Hematopoietic multipotent progenitor cell treated with erythropoietin and hydrocortisone succinate and interleukin-3 and kit ligand, for 17 days (in vitro differentiated cells): ENCODE results near the gene BSDC1.
"Not testable (repeated sequence)": the region's sequence is repeated elsewhere in the genome, so short reads cannot be mapped to it uniquely, and the experiment has no call there.

Experiments
- DNase-seq: peaks from one replicate; pipeline ENCODE4 v3.0.0-alpha.2; 2015; ENCODE audit warnings: low spot score

The BSDC1 gene

DNA sequence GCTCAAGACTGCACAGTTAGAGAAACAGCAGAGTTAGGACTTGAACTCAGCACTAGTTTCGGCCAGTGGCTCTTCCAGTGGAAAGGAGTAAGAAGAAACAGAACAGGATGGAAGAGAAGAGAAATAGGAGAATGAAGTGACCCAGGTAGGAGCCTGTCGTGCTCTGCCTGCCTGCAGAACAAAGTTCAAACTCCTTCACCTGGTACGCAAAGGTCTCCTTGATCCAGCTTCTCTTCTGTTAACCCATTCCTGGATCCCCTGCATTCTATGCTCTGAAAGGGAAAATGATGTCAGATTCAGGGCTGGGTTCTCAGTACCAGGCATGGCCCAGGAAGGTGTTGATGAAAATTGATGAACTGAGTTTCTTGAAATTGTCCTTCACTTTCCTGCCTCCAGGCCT lies 35.8 kb downstream of the BSDC1 start:
- no peak for DNase-seq

DNA sequence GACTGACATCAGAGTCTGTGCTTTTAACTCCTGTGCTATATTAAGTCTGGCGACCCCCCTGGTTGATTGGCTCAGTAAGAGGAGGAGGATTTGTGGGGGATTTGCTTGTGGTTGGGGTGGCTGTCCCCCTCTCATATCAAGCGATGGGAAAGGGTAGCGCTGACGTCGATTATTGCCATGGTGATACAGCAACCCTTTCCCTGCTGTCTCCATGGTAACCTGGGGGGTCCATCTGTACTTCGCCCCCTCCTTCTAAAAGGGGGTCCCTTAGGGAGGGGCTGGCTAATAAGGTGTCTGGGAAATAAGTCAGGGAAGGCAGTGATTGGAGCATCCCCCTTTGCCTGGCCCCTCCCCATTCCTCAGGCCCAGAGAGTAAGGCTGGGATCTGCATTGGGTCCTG lies 36.6 kb downstream of the BSDC1 start:
- no peak for DNase-seq

DNA sequence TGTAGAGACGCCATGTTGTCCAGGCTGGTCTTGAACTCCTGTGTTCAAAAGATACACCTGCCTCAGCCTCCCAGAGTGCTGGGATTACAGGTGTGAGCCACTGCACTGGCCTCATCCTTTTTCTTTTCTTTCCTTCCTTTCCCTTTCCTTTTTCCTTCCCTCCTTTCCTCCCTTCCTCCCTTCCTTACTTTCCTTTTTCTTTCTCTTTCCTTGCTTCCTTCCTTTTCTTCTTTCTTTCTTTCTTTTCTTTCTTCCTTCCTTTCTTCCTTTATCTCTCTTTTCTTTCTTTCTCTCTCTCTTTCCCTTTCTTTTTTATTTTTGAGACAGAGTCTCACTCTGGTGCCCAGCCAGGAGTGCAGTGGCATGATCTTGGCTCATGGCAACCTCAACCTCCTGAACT lies 37.8 kb downstream of the BSDC1 start:
- DNase-seq = no peak

DNA sequence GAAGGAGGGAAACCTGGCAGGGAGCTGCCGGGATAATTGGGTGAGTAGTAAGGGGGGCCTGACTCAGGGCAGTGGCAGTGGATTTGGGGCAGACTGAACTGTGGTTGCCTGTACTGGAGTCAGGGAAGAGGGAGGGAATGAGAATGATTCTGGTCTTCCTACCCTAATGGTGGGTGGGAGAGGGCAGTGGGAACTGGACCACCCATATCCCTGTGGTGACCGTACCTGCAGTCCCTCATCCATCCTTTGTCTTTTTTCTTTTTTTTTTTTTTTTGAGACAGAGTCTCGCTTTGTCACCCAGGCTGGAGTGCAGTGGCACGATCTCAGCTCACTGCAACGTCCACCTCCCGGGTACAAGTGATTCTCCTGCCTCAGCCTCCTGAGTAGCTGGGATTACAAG lies 38.5 kb downstream of the BSDC1 start:
- not testable (repeated sequence) for DNase-seq

DNA sequence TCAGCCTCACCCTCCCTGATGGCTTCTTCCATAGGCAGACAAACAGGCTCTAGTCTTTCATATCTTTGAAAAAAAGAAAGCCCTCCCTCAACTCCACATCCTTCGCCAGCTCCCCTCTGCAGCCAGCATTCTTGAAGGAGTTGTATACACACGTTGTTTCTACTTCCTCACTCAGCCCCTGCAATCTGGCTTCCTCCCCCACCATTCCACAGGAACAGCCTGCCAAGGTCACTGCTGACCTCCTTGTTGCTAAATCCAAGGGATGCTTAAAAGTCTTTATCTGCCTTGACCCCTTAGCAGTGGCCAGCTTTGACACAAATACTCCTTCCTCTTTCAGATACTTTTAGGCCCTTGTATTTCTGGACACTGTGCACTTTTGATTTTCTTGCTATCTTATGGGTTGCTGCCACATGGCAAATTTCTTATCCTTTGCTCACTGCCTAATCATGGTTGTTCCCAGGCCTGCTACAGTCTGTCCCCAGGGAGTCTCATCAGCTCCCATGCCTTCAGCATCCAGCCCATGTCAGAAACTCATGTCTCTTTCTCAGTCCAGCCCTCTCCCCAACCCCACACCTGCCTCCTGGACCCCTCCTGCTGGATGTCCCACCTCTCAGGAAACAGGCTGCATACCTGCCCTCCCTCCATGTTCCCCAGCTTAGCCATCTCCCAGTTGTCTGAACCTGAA lies 40.2 kb downstream of the BSDC1 start:
- no peak for DNase-seq

DNA sequence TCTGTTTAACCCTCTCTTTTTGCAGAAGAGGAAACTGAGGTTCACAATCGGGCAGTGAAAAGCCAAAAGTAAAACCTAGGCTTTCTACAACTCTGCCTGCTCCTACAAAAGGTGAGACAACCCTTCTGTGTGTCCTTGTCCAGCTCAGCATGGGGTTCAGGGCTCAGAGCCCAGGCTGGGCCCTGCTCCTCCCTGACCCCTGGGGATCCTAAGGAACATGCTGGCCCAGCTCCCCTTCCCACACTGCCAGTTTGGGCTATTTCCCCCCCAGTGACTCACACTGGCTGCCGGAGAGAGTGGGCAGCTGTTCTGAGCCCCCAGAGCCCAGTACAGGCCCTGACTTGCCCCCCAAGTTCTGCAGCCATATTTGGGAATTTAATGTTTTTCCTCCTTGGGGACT lies 40.8 kb downstream of the BSDC1 start:
- no peak for DNase-seq

DNA sequence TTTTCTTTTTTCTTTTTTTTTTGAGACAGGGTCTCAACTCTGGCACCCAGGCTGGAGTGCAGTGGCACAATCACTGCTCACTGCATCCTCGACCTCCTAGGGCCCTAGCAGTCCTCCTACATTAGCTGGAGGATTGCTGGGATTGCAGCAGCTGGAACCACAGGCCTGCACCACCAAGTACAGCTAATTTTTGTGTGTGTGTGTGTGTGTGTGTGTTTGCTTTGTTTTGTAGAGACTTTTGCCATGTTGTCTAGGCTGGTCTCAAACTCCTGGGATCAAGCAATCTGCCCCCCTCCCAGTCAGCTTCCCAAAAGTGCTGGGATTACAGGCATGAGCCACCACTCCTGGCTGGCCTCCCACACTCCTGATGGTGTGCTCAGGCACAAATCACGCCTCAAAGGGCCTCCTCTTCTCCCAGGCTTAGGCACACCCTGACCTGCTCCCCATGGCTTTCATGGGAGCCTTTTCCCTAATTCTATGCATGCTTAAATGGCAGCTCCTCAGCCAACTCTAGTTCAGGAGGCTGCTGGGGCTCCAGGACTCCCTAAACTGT lies 41.3 kb downstream of the BSDC1 start:
- DNase-seq = no peak

DNA sequence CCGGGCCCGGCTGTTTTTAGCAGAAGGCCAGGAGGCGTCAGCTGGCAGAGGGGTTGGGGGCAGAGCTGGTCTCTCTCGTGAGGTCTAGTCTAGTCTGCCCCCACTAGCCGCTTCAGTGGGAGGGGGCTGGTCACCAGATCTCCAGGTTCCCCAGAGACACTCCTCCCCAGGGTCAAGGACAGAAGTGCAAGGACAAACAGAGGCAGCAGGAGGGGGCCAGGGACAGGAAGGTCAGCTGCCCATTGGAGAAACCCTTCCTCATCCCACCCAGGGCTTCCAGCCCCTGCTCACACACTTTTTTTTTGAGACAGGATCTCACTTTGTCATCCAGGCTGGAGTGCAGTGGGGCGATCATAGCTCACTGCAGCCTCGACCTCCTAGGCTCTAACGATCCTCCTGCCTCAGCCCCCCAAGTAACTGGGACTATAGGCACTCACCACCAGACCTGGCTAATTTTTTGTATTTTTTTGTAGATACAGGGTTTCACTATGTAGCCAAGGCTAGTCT lies 41.9 kb downstream of the BSDC1 start:
- DNase-seq = no peak

DNA sequence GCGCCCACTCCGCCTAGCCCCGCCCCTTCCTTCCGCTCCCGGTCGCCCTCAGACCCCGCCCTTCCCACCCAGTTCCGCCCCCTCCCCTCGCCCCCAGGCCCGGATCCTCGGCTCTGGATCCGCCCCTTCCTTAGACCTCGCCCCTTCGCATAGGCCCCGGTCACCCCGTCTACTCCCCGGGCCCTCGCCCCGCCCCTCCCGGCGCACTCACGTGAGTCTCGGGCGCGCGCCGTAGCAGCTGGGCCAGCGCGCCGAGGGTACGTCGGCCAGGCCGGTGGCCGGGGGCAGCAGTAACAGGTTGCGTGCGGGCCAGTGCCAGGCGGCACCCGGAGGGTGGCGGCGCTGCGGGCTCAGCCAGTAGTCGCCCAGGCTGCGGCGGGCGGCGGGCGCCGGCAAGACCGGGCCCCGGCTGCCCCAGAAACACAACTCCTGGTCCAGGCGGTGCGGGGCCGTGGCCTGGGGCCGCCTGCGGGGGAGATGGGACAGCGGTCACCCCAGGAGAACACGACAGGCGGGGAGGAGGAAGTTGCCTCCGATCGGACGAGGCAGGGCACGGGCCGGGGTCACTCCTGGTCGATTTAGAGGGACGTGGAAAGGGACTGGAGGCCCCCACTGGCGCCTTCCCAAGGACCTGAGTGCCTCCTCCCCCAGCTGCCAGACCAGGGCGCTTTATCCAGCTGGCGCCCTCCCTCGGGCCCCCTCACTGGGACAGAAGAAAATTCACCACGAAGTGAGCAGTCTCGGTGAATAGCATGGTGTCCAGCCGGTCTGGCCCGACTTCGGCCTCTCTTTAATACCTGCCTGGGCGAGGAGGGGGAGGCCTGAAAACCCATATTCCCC lies 42.6 kb downstream of the BSDC1 start:
- peak; percentile 83 for DNase-seq

DNA sequence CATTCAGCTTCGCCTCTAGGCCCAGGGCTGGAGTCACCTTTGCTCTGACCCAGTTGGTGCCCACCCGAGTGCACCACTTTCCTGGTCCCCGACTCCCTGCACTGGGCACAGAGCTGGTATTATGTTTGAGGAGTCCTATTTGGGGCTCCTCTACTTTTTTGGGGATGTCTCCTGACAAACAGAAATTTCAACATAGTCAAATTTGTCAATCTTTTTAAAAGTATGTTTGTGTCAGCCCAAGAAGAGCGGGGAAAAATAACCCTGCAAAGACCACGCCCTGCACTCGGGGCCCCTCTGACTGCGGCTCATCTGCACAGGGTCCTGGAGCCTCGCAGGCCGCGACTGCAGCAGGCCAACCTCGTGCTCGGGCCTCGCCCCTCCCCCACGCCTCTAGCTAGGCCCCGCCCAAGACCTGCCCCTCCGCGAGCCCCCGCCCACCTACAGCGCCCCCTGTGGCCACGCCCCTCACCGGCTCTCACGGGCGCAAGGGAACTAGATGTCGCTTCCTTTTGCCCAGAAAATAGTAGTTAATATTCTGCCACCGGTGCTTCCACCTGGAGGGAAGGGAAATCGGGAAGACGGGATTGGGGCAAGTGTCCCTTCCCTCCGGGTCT lies 43.3 kb downstream of the BSDC1 start:
- DNase-seq = peak; percentile 80

DNA sequence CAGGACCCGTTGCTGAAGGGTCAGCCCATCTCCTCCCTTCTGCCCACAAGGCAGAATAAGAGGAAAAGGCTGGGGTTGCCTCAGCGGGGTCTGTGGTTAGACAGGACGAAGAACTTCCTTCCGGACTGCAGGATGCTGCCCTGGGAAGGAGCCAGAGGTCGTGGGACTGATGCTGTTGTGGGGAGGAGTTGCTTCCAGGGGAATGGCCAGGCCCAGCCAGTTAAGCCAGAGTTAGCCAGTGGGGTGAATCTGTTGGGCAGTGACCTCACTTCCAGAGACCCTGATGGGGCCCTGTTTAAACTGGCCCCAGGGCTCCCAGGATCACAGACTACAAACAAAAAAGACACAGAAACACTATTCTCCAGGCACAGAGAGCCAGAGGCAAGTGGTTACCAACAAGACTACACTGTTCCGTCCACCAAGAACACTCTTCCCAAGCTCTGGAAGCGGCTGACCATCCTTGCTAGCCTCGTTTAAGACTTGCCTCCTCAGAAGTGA lies 45.0 kb downstream of the BSDC1 start:
- DNase-seq = no peak

DNA sequence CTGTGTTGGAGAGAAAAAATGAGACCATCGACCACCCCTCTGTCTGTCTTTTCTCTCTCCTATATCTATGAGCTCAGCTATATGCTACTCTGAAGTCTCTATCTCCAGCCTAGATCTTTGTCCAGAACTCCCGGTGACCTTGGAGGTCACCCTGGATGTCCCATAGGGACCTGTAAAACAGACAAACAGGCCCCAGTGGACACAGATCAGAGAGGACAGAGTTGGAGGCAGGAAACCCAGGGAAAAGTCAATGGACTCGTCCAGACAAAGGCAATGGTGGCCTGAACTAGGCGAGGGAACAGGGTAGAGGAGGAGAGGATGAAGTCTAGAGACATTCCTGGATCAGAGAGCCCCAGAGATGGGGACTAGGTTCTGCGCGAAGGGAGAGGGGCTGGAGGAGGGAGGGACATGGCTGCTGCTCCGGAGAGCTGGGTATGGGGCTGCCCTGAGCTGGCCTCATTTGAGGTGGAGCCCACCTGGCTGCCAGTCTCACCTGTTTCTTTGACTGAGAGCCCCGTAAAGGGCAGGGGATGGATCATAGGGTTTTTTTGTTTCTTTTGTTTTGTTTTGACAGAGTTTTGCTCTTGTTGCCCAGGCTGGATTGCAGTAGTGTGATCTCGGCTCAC lies 47.6 kb downstream of the BSDC1 start:
- DNase-seq = no peak

DNA sequence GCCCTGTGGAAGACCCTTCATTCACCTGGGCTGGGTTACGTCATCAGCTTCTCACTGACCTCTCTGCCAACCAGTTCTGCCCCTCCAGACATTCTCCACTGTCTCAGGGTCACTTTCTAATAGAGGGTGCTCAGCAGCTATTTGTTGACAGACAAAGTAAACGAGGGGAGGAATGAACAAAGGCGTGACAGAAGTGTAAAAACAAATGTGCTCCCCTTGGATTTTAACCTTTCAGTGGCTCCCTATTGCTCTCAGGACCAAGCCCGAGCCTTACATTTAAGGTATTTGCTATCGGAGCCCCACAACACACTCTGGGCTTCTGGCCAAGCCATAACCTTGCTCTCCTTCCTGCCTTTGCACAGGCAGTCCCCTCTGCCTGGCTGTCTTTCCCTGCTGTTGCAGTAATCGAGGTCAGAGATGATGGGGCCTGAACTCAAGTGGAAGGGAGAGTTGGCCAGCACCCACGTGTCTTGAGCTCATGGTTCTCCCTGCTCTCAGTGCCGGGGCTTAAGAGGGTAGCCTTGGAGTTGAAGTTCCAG lies 48.9 kb downstream of the BSDC1 start:
- DNase-seq = no peak

DNA sequence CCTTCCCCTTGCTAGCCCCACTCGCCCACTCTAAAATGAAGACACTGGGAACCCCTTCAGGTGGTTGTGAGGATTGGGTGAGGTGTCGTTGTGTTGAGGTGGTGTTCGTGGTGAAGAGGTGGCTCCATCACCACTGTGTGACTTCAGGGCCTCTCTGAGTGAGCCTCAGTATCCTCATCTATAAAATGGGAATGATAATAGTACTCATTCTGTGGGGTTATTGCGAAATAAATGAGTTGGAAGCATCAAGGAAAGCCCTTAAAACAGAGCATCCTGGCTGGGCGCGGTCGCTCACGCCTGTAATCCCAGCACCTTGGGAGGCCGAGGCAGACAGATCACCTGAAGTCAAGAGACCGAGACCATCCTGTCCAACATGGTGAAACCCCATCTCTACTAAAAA lies 51.5 kb downstream of the BSDC1 start:
- DNase-seq = no peak

DNA sequence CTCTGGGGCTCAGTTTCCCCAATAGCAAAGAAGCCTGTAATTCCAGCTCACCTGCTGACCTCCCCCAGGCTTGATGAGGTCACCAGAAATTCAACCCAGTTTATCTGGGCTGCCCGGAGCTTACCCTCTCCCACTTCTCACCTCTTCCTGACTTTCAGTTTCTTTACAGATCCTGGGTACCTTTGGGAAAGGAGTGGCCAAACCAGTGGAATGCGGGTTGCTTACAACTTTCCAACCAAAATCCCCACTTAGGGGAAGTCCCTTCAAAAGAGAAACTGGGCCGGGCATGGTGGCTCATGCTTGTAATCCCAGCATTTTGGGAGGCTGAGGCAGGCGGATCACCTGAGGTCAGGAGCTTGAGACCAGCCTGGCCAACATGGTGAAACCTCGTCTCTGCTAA lies 52.3 kb downstream of the BSDC1 start:
- DNase-seq = no peak

DNA sequence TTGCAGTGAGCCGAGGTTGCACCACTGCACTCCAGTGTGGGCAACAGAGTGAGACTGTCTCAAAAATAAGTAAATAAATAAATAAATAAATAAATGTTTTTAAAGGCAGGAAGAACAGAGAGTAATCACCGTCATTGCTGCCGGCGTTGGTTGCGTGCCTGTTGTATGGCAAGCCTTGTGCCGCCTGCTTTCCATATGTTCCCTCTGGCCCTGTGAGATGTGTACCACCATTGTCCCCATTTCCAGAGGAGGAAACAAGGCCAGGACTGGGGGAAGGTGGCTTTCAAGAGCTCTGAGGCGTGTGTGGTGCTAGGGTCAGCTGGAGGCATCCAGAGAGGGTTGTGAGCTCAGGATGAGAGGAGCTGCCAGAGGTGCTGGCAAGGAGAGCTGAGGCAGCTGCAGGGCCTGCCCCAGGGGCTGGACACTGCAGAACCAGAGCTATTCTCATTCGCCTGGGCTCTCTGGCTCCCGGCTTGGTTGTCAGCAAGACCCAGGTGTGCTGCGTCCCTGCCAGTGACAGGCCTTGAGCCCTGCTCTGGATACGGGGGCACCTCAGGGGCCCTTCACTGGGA lies 53.0 kb downstream of the BSDC1 start:
- DNase-seq = no peak

DNA sequence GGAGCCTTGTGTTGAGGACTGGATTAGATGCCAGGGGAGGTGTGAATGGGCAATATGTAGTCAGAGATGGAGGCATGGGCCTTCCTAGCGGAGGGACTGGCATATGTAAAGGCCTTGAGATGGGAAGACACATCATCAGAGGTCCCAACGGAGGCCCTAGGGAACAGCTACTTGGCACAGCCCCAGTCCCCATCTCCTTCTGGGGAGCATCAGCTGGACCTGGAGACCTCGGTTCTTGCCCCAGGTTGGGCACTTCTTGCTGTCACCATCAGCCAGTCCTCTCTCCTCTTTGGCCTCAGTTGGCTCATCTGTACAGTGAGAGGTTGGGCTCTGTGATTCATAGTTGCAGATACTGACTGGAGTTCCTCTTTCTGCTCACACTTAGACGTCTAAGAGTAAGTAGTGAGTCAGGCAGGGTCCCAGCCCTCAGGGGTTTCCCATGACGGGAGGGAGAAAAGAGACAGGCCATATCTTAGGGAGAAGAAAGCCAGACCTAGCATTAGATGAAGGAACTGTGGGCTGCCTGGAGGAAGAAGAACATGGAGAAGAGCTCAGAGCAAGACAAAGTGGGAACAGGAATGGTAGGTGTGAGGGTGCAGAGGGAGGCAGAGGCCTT lies 54.8 kb downstream of the BSDC1 start:
- no peak for DNase-seq

DNA sequence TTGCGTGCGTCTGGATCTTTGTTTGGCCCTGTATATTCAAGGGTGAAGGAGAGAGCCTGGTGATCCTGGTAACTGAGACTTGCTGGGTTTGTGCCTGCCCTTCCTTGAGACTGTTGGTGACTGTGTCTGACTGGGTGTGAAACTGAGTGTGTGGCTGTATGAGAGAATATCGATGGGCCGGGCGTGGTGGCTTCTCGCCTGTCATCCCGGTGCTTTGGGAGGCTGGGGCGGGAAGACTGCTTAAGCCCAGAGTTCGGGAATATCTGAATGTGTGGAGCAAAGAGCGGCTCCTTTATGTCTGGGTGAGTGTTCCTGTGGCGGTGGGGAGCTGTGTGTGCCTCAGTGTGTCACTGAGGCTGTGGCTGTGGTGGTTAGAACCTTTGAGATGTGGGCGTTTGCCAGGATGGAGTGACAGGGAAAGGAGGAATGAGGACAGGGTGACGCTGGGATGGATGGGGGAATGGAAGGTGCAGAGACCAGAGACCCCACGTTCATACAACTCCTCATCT lies 55.5 kb downstream of the BSDC1 start:
- no peak for DNase-seq

DNA sequence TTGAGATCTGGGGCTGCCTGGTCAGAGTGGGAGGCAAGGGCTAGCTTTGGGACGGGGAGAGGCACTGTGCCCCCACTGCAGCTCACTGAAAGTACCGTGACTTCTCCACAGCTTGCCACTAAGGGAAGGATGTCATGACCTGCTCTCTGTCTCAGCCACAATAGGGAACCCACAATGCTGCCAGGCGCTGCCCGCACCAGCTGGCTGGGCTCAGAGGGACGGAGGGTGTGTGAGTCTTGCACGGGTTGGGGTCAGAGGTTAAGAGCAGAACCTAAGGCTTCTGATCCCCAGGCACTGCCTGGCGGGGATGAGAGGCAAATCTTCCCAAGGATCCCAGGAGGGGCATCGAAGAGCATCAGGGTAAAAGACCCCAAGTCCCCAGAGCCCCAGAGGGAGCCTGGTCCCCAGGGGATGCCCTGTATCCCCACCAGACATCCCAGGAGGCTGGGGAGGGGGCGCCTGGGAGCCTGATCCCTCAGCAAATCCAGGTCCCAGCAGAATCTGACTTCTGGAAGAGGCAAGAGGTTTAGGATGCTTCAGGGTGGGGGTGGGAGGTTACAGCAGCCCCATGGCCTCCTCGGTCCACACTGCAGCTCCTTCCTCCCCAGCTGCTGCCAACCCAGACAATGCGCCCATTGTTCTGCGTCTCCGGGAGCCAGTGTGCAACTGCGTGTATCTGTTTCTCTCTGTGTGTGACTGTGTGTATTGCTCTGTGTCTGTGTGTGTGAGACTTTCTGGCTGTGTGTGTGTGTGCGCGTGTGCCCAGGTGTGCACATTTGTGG lies 56.2 kb downstream of the BSDC1 start:
- DNase-seq = no peak
